K562 (cell line): ENCODE results near the gene DARS2. TPM values are rescaled to one million over a fixed set of nuclear protein-coding genes. Genes with fewer than 3 reads are reported as not detected.
A peak's percentile ranks its signal among the peaks of the same experiment; 100 is the strongest.
"Not testable (repeated sequence)": the region's sequence is repeated elsewhere in the genome, so short reads cannot be mapped to it uniquely, and the experiment has no call there.

Source experiments
- CBFA2T2 ChIP-seq: fragments of 450-650 bp; conservative IDR thresholded peaks from 2 replicates; pipeline ENCODE4 v1.6.1; 2017; ENCODE audit warnings: mild to moderate bottlenecking
- EWSR1 ChIP-seq: fragments of 450-650 bp; IDR thresholded peaks from 2 replicates; pipeline ENCODE4 v1.6.1; 2018; ENCODE audit warnings: borderline replicate concordance, mild to moderate bottlenecking, low read depth, moderate library complexity; ENCODE audit not compliant: partially characterized antibody
- HEY1 ChIP-seq: fragments of 250-450 bp; sonication (Bioruptor Pico); IDR thresholded peaks from 2 replicates; pipeline ENCODE4 v1.5.0; 2020; ENCODE audit warnings: mild to moderate bottlenecking, moderate library complexity, borderline replicate concordance
- ILF3 ChIP-seq: fragments of 450-650 bp; IDR thresholded peaks from 2 replicates; pipeline ENCODE4 v1.6.1; 2018; ENCODE audit warnings: antibody characterized with exemption, mild to moderate bottlenecking, moderate library complexity, borderline replicate concordance
- MAZ ChIP-seq, 2 experiments: fragments of 450-650 bp in 1 of 2; sonication (generic) in 1 of 2; formaldehyde crosslinking; IDR thresholded peaks in 1 of 2; conservative IDR thresholded peaks in 1 of 2; 2 replicates each; pipeline versions ENCODE4 v1.4.0 to v1.5.0; 2020; ENCODE audit warnings: mild to moderate bottlenecking in 1 of 2, missing genetic modification reagents in 1 of 2
- NFIC ChIP-seq: fragments of 450-650 bp; IDR thresholded peaks from 2 replicates; pipeline ENCODE4 v1.6.1; 2017; ENCODE audit warnings: mild to moderate bottlenecking, inconsistent platforms
- NONO ChIP-seq, 2 experiments: fragments of 200-400 bp in 1 of 2; fragments of 450-650 bp in 1 of 2; formaldehyde crosslinking in 1 of 2; IDR thresholded peaks; 2 replicates each; pipeline ENCODE4 v1.6.1; 2017; ENCODE audit warnings: low read depth in 2 of 2, mild to moderate bottlenecking in 2 of 2, moderate library complexity in 2 of 2, low read length in 1 of 2
- NR1H2 ChIP-seq: sonication (generic); formaldehyde crosslinking; IDR thresholded peaks from 2 replicates; pipeline ENCODE4 v1.4.0; 2020; ENCODE audit warnings: mild to moderate bottlenecking, missing genetic modification reagents
- POLR2AphosphoS2 ChIP-seq: IDR thresholded peaks from 2 replicates; pipeline ENCODE4 v1.6.1; 2012; ENCODE audit warnings: low read length, improper control_type of control experiment
- POLR2B ChIP-seq: fragments of 450-650 bp; IDR thresholded peaks from 2 replicates; pipeline ENCODE4 v1.6.1; 2018; ENCODE audit warnings: low read depth; ENCODE audit not compliant: partially characterized antibody
- RBFOX2 ChIP-seq: fragments of 200-400 bp; formaldehyde crosslinking; IDR thresholded peaks from 2 replicates; pipeline ENCODE4 v1.6.1; 2017; ENCODE audit warnings: low read depth, mild to moderate bottlenecking, low read length, moderate library complexity
- SUPT5H ChIP-seq: fragments of 450-650 bp; IDR thresholded peaks from 2 replicates; pipeline ENCODE4 v1.6.1; 2016
- ZEB2 ChIP-seq: fragments of 450-650 bp; IDR thresholded peaks from 2 replicates; pipeline ENCODE4 v1.6.1; 2016
- ZNF253 ChIP-seq: fragments of 250-450 bp; sonication (Bioruptor Pico); conservative IDR thresholded peaks from 2 replicates; pipeline ENCODE4 v1.6.1; 2021; ENCODE audit warnings: mild to moderate bottlenecking
- ZNF586 ChIP-seq: fragments of 450-650 bp; formaldehyde crosslinking; conservative IDR thresholded peaks from 2 replicates; pipeline ENCODE4 v1.4.0; 2020; ENCODE audit warnings: mild to moderate bottlenecking, moderate library complexity
- polyA plus RNA-seq, 8 experiments: library from polyadenylated mRNA; depleted of rRNA in 4 of 8; stranded (reverse) in 5 of 8; unstranded in 3 of 8; fragments of >200 nt; fragmentation: Nextera tagmentation in 2 of 8; fragmentation: Illumina TruSeq in 1 of 8; extraction: Ambion mirVana in 2 of 8; extraction: Trizol in 1 of 8; gene quantifications; 2 replicates each; pipeline versions ENCODE4 v1.2.1 to v1.2.3, GENCODE V29; 2011 to 2014; ENCODE audit warnings: inconsistent platforms in 1 of 8, missing spikeins in 1 of 8
- total RNA-seq, 7 experiments: library from RNA; depleted of rRNA in 6 of 7; stranded (reverse); fragments of >200 nt in 6 of 7; fragmentation: Illumina TruSeq in 2 of 7; extraction: Trizol in 2 of 7; gene quantifications; 2 replicates each; pipeline versions ENCODE4 v1.2.1 to v1.2.3, GENCODE V29; 2011 to 2021; ENCODE audit warnings: low replicate concordance in 1 of 7
- TF ChIP-seq, protein P1 (sequence below): fragments of 450-650 bp; formaldehyde crosslinking; conservative IDR thresholded peaks from 2 replicates; pipeline ENCODE4 v1.4.0; 2022; ENCODE audit warnings: mild to moderate bottlenecking, missing genetic modification characterization
- TF ChIP-seq, protein P2 (sequence below): fragments of 450-650 bp; IDR thresholded peaks from 2 replicates; pipeline ENCODE4 v1.6.1; 2016; ENCODE audit warnings: antibody characterized with exemption
- TF ChIP-seq, protein P3 (sequence below), 3 experiments: fragments of 200-800 bp in 1 of 3; sonication (Bioruptor generic) in 1 of 3; sonication (generic) in 1 of 3; formaldehyde crosslinking in 1 of 3; IDR thresholded peaks; 2 replicates each; pipeline versions ENCODE4 v1.6.1 to v1.8.0; 2016 to 2022; ENCODE audit warnings: mild to moderate bottlenecking in 2 of 3, missing compliant biosample characterization in 2 of 3, missing genetic modification characterization in 2 of 3, missing genetic modification reagents in 1 of 3

DARS2 gene
- total and polyA plus RNA-seq, 9 of the 15 experiments (the other 6 are each of a cell fraction or from before 2014, with no cell fraction given), result 36.4 to 96.7 (median 68.6) TPM

- TF ChIP-seq, protein P1, sequence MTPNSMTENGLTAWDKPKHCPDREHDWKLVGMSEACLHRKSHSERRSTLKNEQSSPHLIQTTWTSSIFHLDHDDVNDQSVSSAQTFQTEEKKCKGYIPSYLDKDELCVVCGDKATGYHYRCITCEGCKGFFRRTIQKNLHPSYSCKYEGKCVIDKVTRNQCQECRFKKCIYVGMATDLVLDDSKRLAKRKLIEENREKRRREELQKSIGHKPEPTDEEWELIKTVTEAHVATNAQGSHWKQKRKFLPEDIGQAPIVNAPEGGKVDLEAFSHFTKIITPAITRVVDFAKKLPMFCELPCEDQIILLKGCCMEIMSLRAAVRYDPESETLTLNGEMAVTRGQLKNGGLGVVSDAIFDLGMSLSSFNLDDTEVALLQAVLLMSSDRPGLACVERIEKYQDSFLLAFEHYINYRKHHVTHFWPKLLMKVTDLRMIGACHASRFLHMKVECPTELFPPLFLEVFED, result peak; percentile 91
- TF ChIP-seq POLR2AphosphoS2, result peak; percentile 94; the same call in 1 of the 2 replicates
- TF ChIP-seq SUPT5H, result peak; percentile 89
- peak; percentile 86; the same call in 1 of the 2 replicates for TF ChIP-seq ILF3
- 0 out of 2 replicates have a peak, but pooled peaks have one; percentile 72 for TF ChIP-seq ZNF253
- peak; percentile 7; the same call in 1 of the 2 replicates for TF ChIP-seq ZNF586 (CRISPR knock-in tag)
- peak; percentile 88 for TF ChIP-seq EWSR1
- peak; percentile 85 for TF ChIP-seq POLR2B
- TF ChIP-seq HEY1 (CRISPR knock-in tag), result 0 out of 2 replicates have a peak, but pooled peaks have one; percentile 28
- peak; percentile 46; the same call in 1 of the 2 replicates for TF ChIP-seq RBFOX2
- TF ChIP-seq NONO (IDR thresholded peaks at IDR 0.05; ENCODE audit: low read depth in 2 of 2, low read length in 1 of 2), result 0 out of 4 replicates have a peak, but pooled peaks of 1 of the 2 experiments have one; percentile 2
- peak in 1 of 2 experiments; percentile 25; a peak in 1 of 4 replicates for TF ChIP-seq MAZ (CRISPR knock-in tag; conservative IDR thresholded peaks at IDR 0.05 in 1 of 2, IDR thresholded peaks at IDR 0.05 in 1 of 2)
- TF ChIP-seq NFIC, result 0 out of 2 replicates have a peak, but pooled peaks have one; percentile 32
- 0 out of 2 replicates have a peak, but pooled peaks have one; percentile 1 for TF ChIP-seq CBFA2T2
- TF ChIP-seq, protein P2, sequence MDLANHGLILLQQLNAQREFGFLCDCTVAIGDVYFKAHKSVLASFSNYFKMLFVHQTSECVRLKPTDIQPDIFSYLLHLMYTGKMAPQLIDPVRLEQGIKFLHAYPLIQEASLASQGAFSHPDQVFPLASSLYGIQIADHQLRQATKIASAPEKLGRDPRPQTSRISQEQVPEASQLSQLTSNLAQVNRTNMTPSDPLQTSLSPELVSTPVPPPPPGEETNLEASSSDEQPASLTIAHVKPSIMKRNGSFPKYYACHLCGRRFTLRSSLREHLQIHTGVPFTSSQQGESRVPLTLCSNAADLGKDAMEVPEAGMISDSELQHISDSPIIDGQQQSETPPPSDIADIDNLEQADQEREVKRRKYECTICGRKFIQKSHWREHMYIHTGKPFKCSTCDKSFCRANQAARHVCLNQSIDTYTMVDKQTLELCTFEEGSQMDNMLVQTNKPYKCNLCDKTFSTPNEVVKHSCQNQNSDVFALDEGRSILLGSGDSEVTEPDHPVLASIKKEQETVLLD, result 0 out of 2 replicates have a peak, but pooled peaks have one; percentile 13
- TF ChIP-seq, protein P3, sequence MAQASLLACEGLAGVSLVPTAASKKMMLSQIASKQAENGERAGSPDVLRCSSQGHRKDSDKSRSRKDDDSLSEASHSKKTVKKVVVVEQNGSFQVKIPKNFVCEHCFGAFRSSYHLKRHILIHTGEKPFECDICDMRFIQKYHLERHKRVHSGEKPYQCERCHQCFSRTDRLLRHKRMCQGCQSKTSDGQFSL (CRISPR knock-in tag; IDR thresholded peaks at IDR 0.05), result not testable (repeated sequence)
- TF ChIP-seq, protein P3 (tag; IDR thresholded peaks at IDR 0.05), result 0 out of 4 replicates have a peak, but pooled peaks of 1 of the 2 experiments have one; percentile 31
- 0 out of 2 replicates have a peak, but pooled peaks have one; percentile 57 for TF ChIP-seq ZEB2
- TF ChIP-seq NR1H2 (CRISPR knock-in tag), result 0 out of 2 replicates have a peak, but pooled peaks have one; percentile 31
These were observed 37.8 kb downstream of the DARS2 start (continued) for GRCh38 chr1:173862146-173862768.
